Testis (tissue), 3 donors: Measurements from ENCODE around the gene SMARCE1. TPM values are rescaled to one million over a fixed set of nuclear protein-coding genes. Genes with fewer than 3 reads are reported as not detected.

ENCODE experiments used
- DNase-seq: peaks from one replicate; pipeline ENCODE4 v3.0.0-alpha.2; 2019
- H3K27ac ChIP-seq, 2 donors: fragments of 200-600 bp; sonication (generic); one replicate each; pipeline ENCODE4 v1.5.1; 2019
- H3K27me3 ChIP-seq: fragments of 200-600 bp; sonication (generic); one replicate; pipeline ENCODE4 v1.5.1; 2019
- H3K36me3 ChIP-seq: fragments of 200-600 bp; sonication (generic); one replicate; pipeline ENCODE4 v1.5.1; 2017; ENCODE audit warnings: low read depth; ENCODE audit errors: missing control alignments
- H3K4me1 ChIP-seq: fragments of 200-600 bp; sonication (generic); one replicate; pipeline ENCODE4 v1.5.1; 2019
- H3K4me3 ChIP-seq, 2 donors: fragments of 200-600 bp; sonication (generic); one replicate each; pipeline ENCODE4 v1.5.1; 2017 to 2019
- H3K9me3 ChIP-seq: fragments of 200-600 bp; sonication (generic); one replicate; pipeline ENCODE4 v1.5.1; 2017
- CTCF ChIP-seq, 3 experiments: fragments of 450-650 bp in 2 of 3; fragments of 200-600 bp in 1 of 3; sonication (generic) in 1 of 3; IDR thresholded peaks; one replicate each; pipeline ENCODE4 v1.5.1; 2016 to 2019; ENCODE audit warnings: antibody characterized with exemption in 3 of 3, mild to moderate bottlenecking in 2 of 3, moderate library complexity in 1 of 3
- POLR2A ChIP-seq: fragments of 450-650 bp; IDR thresholded peaks from one replicate; pipeline ENCODE4 v1.6.1; 2017; ENCODE audit warnings: antibody characterized with exemption, mild to moderate bottlenecking, moderate library complexity
- WGBS, 2 donors: methylation state at CpG; one replicate each; pipeline ENCODE4 v1.1.5; 2018; 5-methylcytosine and 5-hydroxymethylcytosine counted together
- intact Hi-C: fragments of 100-400 bp; cut with DNase I; formaldehyde crosslinking; loops from one replicate; pipeline ENCODE4 v1.15.1; 2023; ENCODE audit warnings: low total_unique reads
- polyA plus RNA-seq: library from polyadenylated mRNA; stranded (reverse); fragments of 350-450 nt; fragmentation: Illumina TruSeq; extraction: RNeasy Lipid Tissue Mini Kit (QIAGEN cat#74804); gene quantifications from one replicate; pipeline ENCODE4 v1.2.3, GENCODE V29; 2014; ENCODE audit warnings: low read depth, low replicate concordance; ENCODE audit not compliant: insufficient read depth
- total RNA-seq, 2 donors: library from RNA; depleted of rRNA; stranded (reverse); fragments of >200 nt; gene quantifications; one replicate each; pipeline ENCODE4 v1.2.3, GENCODE V29; 2016

The SMARCE1 gene
- total and polyA plus RNA-seq, 3 donors from 2014 or later, result 80.3 to 86.4 (median 81.6) TPM

DNA sequence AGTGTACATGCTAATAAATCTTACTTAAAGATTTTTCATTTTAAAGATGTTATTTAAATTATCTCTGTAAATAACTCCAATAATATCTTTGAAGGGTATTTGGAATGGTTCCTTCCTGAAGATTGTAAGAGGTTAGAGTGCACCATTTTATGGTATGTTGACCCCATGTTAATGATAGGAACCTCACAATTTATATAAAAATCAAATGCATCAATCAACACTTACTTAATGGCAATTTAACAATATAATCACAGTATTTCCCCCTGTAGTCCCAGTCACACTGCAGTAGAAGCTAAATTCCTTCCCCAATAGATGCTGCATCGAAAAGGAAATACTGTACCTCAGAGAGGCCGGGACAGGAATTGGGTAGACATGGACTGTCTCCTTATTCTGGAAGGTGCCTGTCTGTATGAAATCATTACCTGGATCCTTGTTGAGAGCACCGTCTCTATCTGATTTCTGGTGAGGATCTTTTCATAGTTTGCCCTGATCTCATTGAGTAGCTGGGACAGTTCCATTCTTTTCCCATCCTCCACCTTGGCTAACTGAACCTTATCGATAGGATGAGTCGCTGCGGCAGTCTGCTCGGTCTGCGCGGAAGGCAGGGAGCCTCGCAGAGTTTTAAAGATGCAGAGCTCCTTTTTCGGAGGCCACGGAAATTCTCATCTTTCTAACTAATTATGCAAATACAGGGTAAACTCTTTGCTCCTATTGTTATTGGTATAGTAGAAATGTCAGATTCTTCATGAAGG is 17.1 kb upstream of the SMARCE1 start, which contains the start of gene KRT222:
Gene KRT222 (minus strand): TSS at position 596 of the 752 bp plus-strand sequence. CDS start 78 bp downstream, at position 518.
- no peaks in the 10 kb centered on the region for H3K4me1 ChIP-seq
- intact Hi-C loops, result no loop called here
- no peaks in the 10 kb centered on the region for H3K27me3 ChIP-seq
- H3K36me3 ChIP-seq, result no peaks in the 10 kb centered on the region
- no peaks in the 10 kb centered on the region for H3K9me3 ChIP-seq
- 9 to 11% methylated on average over 12 of the region's 12 CpGs for WGBS, 2 donors
- TF ChIP-seq CTCF (IDR thresholded peaks at IDR 0.05) (no peak), POLR2A (no peak)
- H3K27ac ChIP-seq, result no peak within 1 kb of the TSS
- no peak within 1 kb of the TSS for H3K4me3 ChIP-seq
- no peak for DNase-seq

DNA sequence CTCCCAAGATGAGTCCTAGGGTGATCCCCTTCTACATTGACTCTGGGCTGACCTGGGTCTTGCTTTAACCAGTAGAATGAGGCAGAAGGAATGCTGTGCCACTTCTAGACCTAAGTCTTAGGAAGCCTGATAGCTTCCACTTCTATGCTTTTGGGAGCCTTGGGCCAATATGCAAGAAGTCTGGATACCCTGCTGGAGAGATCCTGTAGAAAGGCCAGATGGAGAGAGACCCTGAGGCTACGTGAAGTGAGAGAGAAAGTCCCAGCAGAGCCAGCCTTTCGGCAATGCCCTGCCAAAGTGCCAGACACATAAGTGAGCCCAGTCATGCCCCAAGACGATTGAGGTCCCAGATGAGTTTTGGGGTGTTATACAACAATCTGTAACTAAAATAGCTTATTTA is 15.6 kb upstream of the SMARCE1 start:
- H3K4me3 ChIP-seq, result no peak overlapping the region
- DNase-seq, result no peak
- TF ChIP-seq CTCF (IDR thresholded peaks at IDR 0.05) (no peak), POLR2A (no peak)
- no peak overlapping the region for H3K27ac ChIP-seq
- no peaks in the 10 kb centered on the region for H3K4me1 ChIP-seq
- intact Hi-C loops, result no loop called here
- WGBS, 2 donors, result 91 to 92% methylated on average over 3 of the region's 3 CpGs
- no peaks in the 10 kb centered on the region for H3K9me3 ChIP-seq
- H3K36me3 ChIP-seq, result no peaks in the 10 kb centered on the region
- no peaks in the 10 kb centered on the region for H3K27me3 ChIP-seq

- H3K27me3 ChIP-seq, result no peaks in the 10 kb centered on the region
- no peak for TF ChIP-seq CTCF (IDR thresholded peaks at IDR 0.05)
- TF ChIP-seq POLR2A, result no peak
- 83 to 87% methylated on average over 7 of the region's 7 CpGs for WGBS, 2 donors
- no peak overlapping the region for H3K27ac ChIP-seq
- H3K9me3 ChIP-seq, result no peaks in the 10 kb centered on the region
- no peaks in the 10 kb centered on the region for H3K36me3 ChIP-seq
- no peak overlapping the region for H3K4me3 ChIP-seq
- no peak for DNase-seq
- no peaks in the 10 kb centered on the region for H3K4me1 ChIP-seq
- intact Hi-C loops, result no loop called here
Observed at GRCh38 chr17:40659911-40660310, 12.3 kb upstream of the SMARCE1 start.

GRCh38 chr17:40658396-40658795 is 10.8 kb upstream of the SMARCE1 start:
- DNase-seq, result no peak
- Histone ChIP-seq H3K36me3 (no peaks in the 10 kb centered on the region), H3K4me1 (no peaks in the 10 kb centered on the region), H3K4me3 (no peak overlapping the region), H3K9me3 (no peaks in the 10 kb centered on the region), H3K27me3 (no peaks in the 10 kb centered on the region), H3K27ac (no peak overlapping the region)
- intact Hi-C loops, result no loop called here
- no peak for TF ChIP-seq POLR2A
- TF ChIP-seq CTCF (IDR thresholded peaks at IDR 0.05), result no peak

DNA sequence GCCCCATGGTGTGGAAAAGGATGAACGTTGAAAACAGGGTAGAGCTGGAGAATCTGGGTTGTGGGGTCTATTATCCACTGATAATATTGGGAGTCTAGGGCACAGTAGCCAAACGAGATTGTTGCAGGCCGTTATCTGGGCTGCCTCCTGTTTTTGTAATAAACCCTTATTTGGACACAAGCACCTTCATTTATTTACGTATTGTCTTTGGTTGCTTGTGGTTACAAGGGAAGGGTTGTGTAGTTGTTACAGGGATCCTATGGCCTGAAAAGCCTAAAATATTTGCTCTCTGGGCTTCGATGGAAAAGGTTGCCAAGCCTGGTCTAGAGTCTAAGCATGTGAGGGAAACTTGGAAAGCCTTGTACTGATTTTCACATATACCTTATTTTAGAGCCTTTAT is 4.3 kb upstream of the SMARCE1 start:
- intact Hi-C loops, result no loop called here
- Histone ChIP-seq H3K9me3 (no peaks in the 10 kb centered on the region), H3K27me3 (no peaks in the 10 kb centered on the region), H3K4me3 (no peak overlapping the region), H3K36me3 (no peaks in the 10 kb centered on the region), H3K4me1 (peaks cover 6% of the 10 kb centered on the region), H3K27ac (no peak overlapping the region)
- TF ChIP-seq CTCF (IDR thresholded peaks at IDR 0.05) (no peak), POLR2A (no peak)
- 66 to 70% methylated on average over 5 of the region's 5 CpGs for WGBS, 2 donors
- DNase-seq, result no peak
